Small intestine (tissue), 7 donors: ENCODE results near the gene USP12. TPM values are rescaled to one million over a fixed set of nuclear protein-coding genes. Genes with fewer than 3 reads are reported as not detected.

Source experiments
- DNase-seq, 2 donors: peaks; one replicate each; pipeline versions ENCODE4 v3.0.0 to v3.0.0-alpha.2; 2013
- FAIRE-seq: peaks from 2 replicates; lab custom pipeline; 2012; peaks lifted over from hg19 to GRCh38; lab: Jason Lieb, UNC
- H3K27ac ChIP-seq, 3 donors: one replicate each; pipeline ENCODE4 v1.5.1; 2013; ENCODE audit warnings: low read length in 2 of 3, mild to moderate bottlenecking in 2 of 3, control low read depth in 1 of 3, inconsistent platforms in 1 of 3, low read depth in 1 of 3, moderate library complexity in 1 of 3
- H3K27me3 ChIP-seq, 3 donors: one replicate each; pipeline ENCODE4 v1.6.1; 2013; ENCODE audit warnings: low read length in 3 of 3, inconsistent platforms in 1 of 3; ENCODE audit not compliant: control insufficient read depth in 3 of 3, insufficient read depth in 3 of 3
- H3K36me3 ChIP-seq, 3 donors: one replicate each; pipeline ENCODE4 v1.6.1; 2013; ENCODE audit warnings: low read length in 3 of 3, inconsistent platforms in 1 of 3, low read depth in 1 of 3, mild to moderate bottlenecking in 1 of 3, moderate library complexity in 1 of 3; ENCODE audit not compliant: control insufficient read depth in 3 of 3, insufficient read depth in 2 of 3
- H3K4me1 ChIP-seq, 3 donors: one replicate each; pipeline ENCODE4 v1.6.1; 2013; ENCODE audit warnings: low read length in 2 of 3, inconsistent platforms in 1 of 3, low read depth in 1 of 3, mild to moderate bottlenecking in 1 of 3, moderate library complexity in 1 of 3; ENCODE audit not compliant: control insufficient read depth in 3 of 3, insufficient read depth in 2 of 3
- H3K4me3 ChIP-seq, 3 donors: one replicate each; pipeline ENCODE4 v1.5.1; 2013; ENCODE audit warnings: low read length in 3 of 3, control low read depth in 1 of 3, inconsistent platforms in 1 of 3, low read depth in 1 of 3, mild to moderate bottlenecking in 1 of 3, moderate library complexity in 1 of 3
- H3K9me3 ChIP-seq, 2 donors: one replicate each; pipeline ENCODE4 v1.6.1; 2013; ENCODE audit warnings: low read depth in 1 of 2, low read length in 1 of 2; ENCODE audit not compliant: control insufficient read depth in 2 of 2, insufficient read depth in 1 of 2
- WGBS, 3 donors: extraction: QIAGEN DNeasy Blood & Tissue Kit; methylation state at CpG; one replicate each; pipeline ENCODE4 v1.1.7; 2013; 5-methylcytosine and 5-hydroxymethylcytosine counted together
- polyA plus RNA-seq, 4 donors: library from polyadenylated mRNA; stranded (reverse) in 3 of 4; unstranded in 1 of 4; fragments of 200-250 nt in 3 of 4; fragments of 120-200 nt in 1 of 4; gene quantifications; one replicate each; pipeline versions ENCODE4 v1.2.1 to v1.2.3, GENCODE V29; 2013
- donor health status: healthy with polysubstance abuse.
- donor health status: control.
- donor health status: control.
- donor health status: Bipolar disorder and iron deficiency.
- donor health status: healthy.

The USP12 gene
- polyA plus RNA-seq, 4 donors: 12.3 to 45.6 (median 20.7) TPM

DNA sequence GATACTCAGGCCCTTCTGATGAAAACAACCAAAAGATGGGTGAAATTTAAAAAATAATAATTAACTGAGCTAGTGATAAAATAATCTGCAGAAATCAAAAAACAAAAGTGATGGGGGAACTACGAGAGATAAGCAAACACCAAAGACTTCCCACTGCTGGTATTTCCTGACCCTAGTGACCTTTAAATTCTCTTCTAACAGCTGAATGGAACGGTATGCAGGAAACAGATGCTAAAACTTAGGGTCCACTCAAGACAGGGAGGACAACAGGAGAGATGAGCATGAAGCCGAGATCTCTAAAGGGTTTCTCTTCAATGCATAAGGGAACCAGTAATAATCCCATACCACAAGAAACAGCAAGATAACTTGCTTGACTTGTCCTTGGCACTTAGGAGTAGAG lies 50.8 kb downstream of the USP12 start:
- H3K27ac ChIP-seq: no peak overlapping the region
- H3K27me3 ChIP-seq: no peaks in the 10 kb centered on the region
- peaks cover 0 to 8% (median 0%) of the 10 kb centered on the region in 3 donors for H3K36me3 ChIP-seq
- H3K9me3 ChIP-seq: peaks cover 0 to 20% of the 10 kb centered on the region in 2 donors
- 40 to 77% (median 71%) methylated on average over 3 of the region's 3 CpGs for WGBS, 3 donors
- FAIRE-seq: no peak
- H3K4me3 ChIP-seq: no peak overlapping the region
- DNase-seq: no peak
- H3K4me1 ChIP-seq: no peaks in the 10 kb centered on the region

DNA sequence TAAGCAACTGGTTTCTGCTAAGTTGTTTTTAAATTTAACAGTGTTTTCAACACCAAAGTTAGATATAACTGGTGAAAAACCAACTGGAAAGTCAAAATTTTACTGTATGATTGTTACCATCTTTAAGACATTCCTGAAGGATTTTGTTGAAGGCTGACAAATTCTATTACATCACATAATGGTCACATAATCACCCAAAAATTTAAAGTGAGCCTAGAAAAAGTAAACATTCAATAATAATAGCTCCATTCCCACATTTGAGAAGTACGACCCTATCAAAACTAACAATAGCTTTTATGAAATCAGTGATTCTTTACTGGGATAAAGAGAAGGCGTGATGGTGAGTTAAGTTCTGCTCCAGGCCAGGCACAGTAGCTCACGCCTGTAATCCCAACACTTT lies 51.6 kb downstream of the USP12 start:
- no peak for FAIRE-seq
- Histone ChIP-seq H3K27ac (no peak overlapping the region), H3K4me1 (no peaks in the 10 kb centered on the region), H3K36me3 (peaks cover 0 to 2% (median 0%) of the 10 kb centered on the region in 3 donors), H3K9me3 (peaks cover 0 to 14% of the 10 kb centered on the region in 2 donors), H3K4me3 (no peak overlapping the region), H3K27me3 (no peaks in the 10 kb centered on the region)
- 86 to 97% (median 92%) methylated on average over 3 of the region's 3 CpGs for WGBS, 3 donors
- no peak for DNase-seq

DNA sequence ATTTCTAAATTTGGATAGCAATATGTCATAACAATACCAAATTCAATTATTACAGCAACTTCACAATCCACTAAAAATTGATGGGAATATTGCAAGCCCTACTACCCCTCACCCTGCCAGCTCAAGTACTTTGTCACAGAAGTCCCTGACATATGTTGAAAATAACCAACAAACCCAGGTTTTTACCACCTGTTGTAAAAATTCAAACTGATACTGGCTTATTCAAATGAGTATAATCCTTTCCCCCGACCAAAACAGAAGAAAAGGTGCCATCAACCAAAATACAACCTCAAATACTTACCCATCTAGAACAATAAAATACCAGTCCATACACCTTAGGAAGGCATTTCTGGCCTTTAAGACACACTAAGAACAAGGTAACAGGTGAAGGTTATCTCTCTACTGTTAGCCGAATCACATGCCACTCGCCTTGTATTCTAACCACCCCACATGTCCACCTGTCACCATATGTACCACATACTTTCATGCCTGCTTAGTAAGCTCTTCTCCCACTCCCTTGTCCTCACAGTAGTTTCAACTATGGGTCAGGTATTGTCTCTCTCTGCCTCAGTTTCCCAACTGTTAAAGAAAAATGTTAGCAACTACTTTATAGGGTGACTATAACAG lies 53.1 kb downstream of the USP12 start:
- FAIRE-seq: no peak
- 84 to 85% (median 84%) methylated on average over 3 of the region's 3 CpGs for WGBS, 3 donors
- Histone ChIP-seq H3K36me3 (peaks cover 2 to 3% (median 3%) of the 10 kb centered on the region in 3 donors), H3K27ac (no peak overlapping the region), H3K4me1 (no peaks in the 10 kb centered on the region), H3K27me3 (no peaks in the 10 kb centered on the region), H3K4me3 (no peak overlapping the region), H3K9me3 (peaks cover 0 to 10% of the 10 kb centered on the region in 2 donors)
- no peak for DNase-seq

- no peak for FAIRE-seq
- DNase-seq: no peak
- peaks cover 2 to 3% (median 3%) of the 10 kb centered on the region in 3 donors for H3K36me3 ChIP-seq
- H3K27me3 ChIP-seq: no peaks in the 10 kb centered on the region
- H3K4me3 ChIP-seq: no peak overlapping the region
- 68 to 91% (median 85%) methylated on average over 5 of the region's 5 CpGs for WGBS, 3 donors
- H3K4me1 ChIP-seq: no peaks in the 10 kb centered on the region
- no peak overlapping the region for H3K27ac ChIP-seq
- peaks cover 0 to 7% of the 10 kb centered on the region in 2 donors for H3K9me3 ChIP-seq
Measured at GRCh38 chr13:27117952-27118351, 53.7 kb downstream of the USP12 start.

- WGBS, 3 donors: 58 to 72% (median 67%) methylated on average over 1 of the region's 1 CpG
- FAIRE-seq: no peak
Measured at GRCh38 chr13:27117158-27117557, 54.5 kb downstream of the USP12 start.

DNA sequence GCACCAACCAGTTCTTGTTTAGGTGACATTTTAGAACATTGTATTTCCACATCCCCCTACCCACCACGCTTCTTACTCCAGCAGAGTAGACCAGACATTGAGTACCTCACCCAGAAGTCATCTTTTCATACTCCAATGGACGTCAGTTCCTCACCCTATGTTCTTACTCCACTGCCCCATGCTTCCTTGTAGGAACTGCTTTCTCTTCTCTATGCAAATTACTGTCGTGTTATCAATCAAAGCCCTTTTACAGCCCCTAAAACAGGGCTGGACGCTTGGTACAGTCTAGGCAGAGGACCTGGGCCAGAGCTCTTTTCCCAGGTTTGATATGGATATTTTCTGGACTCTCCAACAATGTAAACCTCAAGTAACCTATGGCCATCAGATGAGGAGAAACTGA lies 58.2 kb downstream of the USP12 start:
- DNase-seq (peak in 1 of 2 donors; percentile 24), FAIRE-seq (no peak)
- Histone ChIP-seq H3K36me3 (peaks cover 2 to 13% (median 3%) of the 10 kb centered on the region in 3 donors), H3K9me3 (no peaks in the 10 kb centered on the region), H3K4me1 (peaks cover 0 to 2% (median 1%) of the 10 kb centered on the region in 3 donors), H3K27ac (no peak overlapping the region), H3K27me3 (no peaks in the 10 kb centered on the region), H3K4me3 (no peak overlapping the region)
- WGBS, 3 donors: 45 to 66% (median 65%) methylated on average over 4 of the region's 4 CpGs

More at GRCh38 chr13:27117158-27117557, 54.5 kb downstream of the USP12 start:
- H3K4me1 ChIP-seq: no peaks in the 10 kb centered on the region
- H3K4me3 ChIP-seq: no peak overlapping the region
- H3K36me3 ChIP-seq: peaks cover 2 to 9% (median 3%) of the 10 kb centered on the region in 3 donors
- H3K27ac ChIP-seq: no peak overlapping the region
- peaks cover 0 to 1% of the 10 kb centered on the region in 2 donors for H3K9me3 ChIP-seq
- DNase-seq: no peak
- H3K27me3 ChIP-seq: no peaks in the 10 kb centered on the region

DNA sequence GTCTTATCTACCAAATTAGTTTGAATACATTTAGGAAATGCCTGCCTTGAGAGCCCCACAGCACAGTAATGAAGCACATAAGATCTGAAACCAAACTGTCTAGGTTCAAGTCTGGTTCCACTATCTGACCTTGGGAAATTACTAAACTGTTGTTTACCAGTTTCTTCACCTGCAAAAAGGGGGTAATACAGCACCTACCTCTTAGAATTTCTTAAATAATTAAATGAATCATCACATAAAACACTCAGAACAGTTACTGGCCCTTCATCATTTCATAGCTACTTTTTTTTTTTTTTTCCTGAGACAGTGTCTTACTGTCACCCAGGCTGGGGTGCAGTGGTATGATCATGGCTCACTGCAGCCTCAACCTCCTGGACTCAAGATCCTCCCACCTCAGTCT lies 59.6 kb downstream of the USP12 start:
- Histone ChIP-seq H3K4me1 (peaks cover 0 to 2% (median 1%) of the 10 kb centered on the region in 3 donors), H3K9me3 (no peaks in the 10 kb centered on the region), H3K4me3 (no peak overlapping the region), H3K36me3 (peaks cover 2 to 13% (median 3%) of the 10 kb centered on the region in 3 donors), H3K27me3 (no peaks in the 10 kb centered on the region), H3K27ac (no peak overlapping the region)
- FAIRE-seq (no peak), DNase-seq (no peak)

GRCh38 chr13:27110056-27110746 lies 61.4 kb downstream of the USP12 start:
- WGBS, 3 donors: 53 to 73% (median 64%) methylated on average over 3 of the region's 3 CpGs
- DNase-seq (no peak), FAIRE-seq (peak; percentile 19)
- Histone ChIP-seq H3K4me1 (peaks cover 0 to 2% (median 1%) of the 10 kb centered on the region in 3 donors), H3K9me3 (no peaks in the 10 kb centered on the region), H3K27ac (peak overlapping the region in 1 of 3 donors; percentile 11), H3K36me3 (peaks cover 2 to 13% (median 7%) of the 10 kb centered on the region in 3 donors), H3K4me3 (no peak overlapping the region), H3K27me3 (no peaks in the 10 kb centered on the region)
